Cardiac ventricle fibroblast (primary cell): ENCODE results near the gene YBX2. TPM values are rescaled to one million over a fixed set of nuclear protein-coding genes. Genes with fewer than 3 reads are reported as not detected.

ENCODE experiments used
- total RNA-seq: library from RNA; depleted of rRNA; stranded (reverse); fragments of >200 nt; gene quantifications from 2 replicates; pipeline ENCODE4 v1.2.3, GENCODE V29; 2015

The YBX2 gene
- total RNA-seq = 0.06 TPM in 1 of 2 replicates, not detected in the other

GRCh38 chr17:7294614-7295153 is at the start of gene YBX2:
Gene YBX2, minus strand, starts transcription at chr17:7294639. Its CDS starts 139 bp downstream, at chr17:7294500.

GRCh38 chr17:7336240-7337175 is 42.1 kb upstream of the YBX2 start, which contains the start of gene ACAP1:
Gene ACAP1, plus strand, starts transcription at chr17:7336529. Its CDS starts 206 bp downstream, at chr17:7336735.

DNA sequence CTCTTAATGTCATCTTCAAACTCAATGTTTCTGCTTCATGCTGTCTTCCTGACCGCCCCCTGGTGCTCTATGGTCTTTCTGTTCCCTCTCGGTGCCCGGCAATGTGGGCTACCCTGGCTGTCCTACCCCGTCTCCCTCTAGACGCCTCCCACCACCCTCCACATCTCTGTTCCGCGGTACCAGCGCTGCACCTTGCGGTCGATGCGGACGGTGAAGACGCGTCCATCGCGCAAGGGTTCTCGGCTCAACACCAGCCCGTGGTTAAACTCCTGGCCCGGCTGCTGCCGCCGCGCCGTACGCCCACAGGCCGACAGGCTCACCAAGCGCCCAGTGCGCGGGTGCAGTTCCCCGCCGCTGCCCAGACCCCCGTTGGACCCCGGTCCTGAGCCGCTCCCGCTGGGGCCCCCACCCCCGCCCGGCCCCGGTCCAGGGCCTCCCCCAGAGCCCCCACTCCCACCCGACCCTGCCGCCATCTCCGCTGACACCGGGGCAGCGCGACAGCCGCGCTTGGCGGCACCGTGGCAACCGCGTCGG is 34.5 kb upstream of the YBX2 start, which contains the start of gene NEURL4:
NEURL4 (minus strand) TSS at position 496 of the 534 bp plus-strand sequence; CDS start at position 473, 23 bp downstream.

GRCh38 chr17:7314719-7315569 is 20.5 kb upstream of the YBX2 start, which contains the start of gene GPS2:
Gene GPS2, minus strand, starts transcription at chr17:7315360. Its CDS starts 308 bp downstream, at chr17:7315052.

GRCh38 chr17:7306911-7307685 is 12.7 kb upstream of the YBX2 start, which contains the start of gene EIF5A:
Gene EIF5A, plus strand, starts transcription at chr17:7307628. Its CDS starts 2,008 bp downstream, at chr17:7309636.

DNA sequence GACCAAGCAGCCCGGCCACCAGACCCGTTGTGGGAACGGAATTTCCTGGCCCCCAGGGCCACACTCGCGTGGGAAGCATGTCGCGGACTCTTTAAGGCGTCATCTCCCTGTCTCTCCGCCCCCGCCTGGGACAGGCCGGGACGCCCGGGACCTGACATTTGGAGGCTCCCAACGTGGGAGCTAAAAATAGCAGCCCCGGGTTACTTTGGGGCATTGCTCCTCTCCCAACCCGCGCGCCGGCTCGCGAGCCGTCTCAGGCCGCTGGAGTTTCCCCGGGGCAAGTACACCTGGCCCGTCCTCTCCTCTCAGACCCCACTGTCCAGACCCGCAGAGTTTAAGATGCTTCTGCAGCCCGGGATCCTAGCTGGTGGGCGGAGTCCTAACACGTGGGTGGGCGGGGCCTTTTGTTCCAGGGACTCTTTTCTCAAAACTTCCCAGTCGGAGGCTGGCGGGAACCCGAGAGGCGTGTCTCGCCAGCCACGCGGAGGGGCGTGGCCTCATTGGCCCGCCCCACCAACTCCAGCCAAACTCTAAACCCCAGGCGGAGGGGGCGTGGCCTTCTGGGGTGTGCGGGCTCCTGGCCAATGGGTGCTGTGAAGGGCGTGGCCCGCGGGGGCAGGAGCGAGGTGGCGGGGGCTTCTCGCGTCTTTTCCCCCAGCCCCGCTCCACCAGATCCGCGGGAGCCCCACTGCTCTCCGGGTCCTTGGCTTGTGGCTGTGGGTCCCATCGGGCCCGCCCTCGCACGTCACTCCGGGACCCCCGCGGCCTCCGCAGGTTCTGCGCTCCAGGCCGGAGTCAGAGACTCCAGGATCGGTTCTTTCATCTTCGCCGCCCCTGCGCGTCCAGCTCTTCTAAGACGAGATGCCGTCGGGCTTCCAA is 13.1 kb downstream of the YBX2 start, which contains the start of gene SLC2A4:
SLC2A4 (plus strand) TSS at position 645 of the 879 bp plus-strand sequence; CDS start at position 862, 217 bp downstream.

DNA sequence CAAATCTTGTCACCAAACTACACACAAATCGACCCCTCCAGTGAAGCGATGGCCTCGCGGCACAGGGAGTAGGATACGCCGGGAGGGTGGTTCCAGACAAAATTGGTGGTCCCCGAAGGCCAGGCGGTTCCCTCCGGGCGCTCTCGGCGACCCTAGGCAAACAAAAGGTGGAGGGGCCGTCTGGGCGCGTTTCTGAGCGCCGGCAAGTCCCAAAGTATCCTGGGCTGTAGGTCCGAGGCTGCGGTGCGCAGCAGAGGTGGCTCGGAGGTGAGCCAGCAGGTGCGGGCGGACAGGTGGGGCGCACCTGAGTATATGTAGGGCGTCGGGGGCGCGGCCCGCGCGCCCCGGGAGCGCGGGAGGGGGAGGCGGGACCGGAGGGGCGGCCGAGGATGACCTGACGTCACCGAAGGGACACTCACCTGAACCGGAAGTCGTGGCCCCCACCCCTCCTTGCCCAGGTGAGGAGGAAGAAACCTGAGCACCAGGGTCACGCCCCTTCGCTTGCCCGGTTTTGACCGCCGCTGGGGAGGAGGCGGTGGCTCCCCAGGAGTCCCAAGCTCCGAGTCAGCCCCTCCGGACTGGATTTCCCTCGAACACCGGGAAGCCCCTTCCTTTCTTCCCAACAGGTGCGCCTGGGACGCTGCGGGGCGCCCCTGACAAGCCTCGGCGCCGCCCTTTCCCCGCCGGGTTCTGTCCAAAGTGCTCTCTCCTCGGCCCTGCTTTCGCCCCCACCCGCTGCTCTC is 32.1 kb downstream of the YBX2 start, which contains the start of gene CLDN7:
CLDN7 (minus strand) TSS at position 287 of the 743 bp plus-strand sequence. CDS start 435 bp downstream, outside the sequence.

GRCh38 chr17:7252176-7253043 is 42.0 kb downstream of the YBX2 start, which contains the start of gene ELP5:
Gene ELP5, plus strand, starts transcription at chr17:7252215. Its CDS starts 336 bp downstream, at chr17:7252551.

GRCh38 chr17:7251661-7252175 is 42.7 kb downstream of the YBX2 start, which contains the start of gene CTDNEP1:
Gene CTDNEP1, minus strand, starts transcription at chr17:7251734. Its CDS starts 438 bp downstream, at chr17:7251296.

DNA sequence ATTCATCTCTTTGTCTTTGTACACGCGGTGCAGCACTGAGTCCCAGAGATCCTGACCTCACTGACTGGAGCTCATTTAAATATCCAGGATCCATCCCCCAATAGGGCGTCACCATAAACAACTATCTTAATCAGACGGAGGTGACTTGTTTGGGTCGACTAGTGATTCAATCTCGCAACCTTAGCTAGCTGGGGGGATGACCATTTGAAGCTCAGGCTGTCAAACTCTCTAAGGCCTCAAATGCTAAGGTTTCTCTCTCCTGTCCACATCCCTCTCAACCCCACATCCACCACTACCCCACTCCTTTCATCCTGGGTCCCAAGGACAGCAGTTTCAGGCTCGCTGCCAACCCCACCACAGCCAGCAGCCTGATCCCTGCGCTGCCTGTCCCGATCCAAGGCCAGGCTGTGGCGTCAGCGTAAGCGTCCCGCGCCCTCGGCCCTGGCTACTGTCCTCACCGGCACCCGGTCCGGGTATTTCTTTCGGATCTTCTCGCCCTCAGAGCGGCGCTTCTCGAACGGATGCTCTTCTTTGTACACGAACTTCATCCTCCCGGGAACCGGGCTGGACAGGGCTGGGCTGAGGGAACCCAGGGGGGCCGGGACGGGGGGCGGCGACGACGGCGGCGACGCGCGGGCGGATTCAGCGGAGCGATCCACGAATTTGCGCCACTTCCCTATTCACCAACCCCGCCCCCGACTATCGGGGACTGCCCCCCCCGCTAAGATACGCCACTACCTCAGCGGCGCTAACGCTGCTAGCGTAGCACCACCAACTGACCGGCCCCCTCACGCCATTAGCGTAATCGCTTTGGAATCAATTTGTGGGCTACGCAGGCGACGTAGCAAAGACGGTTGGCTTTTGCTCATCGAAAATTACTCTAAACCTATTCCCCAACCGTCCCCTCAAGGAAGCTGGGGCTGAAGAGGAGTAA is 52.4 kb downstream of the YBX2 start, which contains the start of gene GABARAP:
GABARAP (minus strand) TSS at position 667 of the 934 bp plus-strand sequence; CDS start at position 548, 119 bp downstream.

DNA sequence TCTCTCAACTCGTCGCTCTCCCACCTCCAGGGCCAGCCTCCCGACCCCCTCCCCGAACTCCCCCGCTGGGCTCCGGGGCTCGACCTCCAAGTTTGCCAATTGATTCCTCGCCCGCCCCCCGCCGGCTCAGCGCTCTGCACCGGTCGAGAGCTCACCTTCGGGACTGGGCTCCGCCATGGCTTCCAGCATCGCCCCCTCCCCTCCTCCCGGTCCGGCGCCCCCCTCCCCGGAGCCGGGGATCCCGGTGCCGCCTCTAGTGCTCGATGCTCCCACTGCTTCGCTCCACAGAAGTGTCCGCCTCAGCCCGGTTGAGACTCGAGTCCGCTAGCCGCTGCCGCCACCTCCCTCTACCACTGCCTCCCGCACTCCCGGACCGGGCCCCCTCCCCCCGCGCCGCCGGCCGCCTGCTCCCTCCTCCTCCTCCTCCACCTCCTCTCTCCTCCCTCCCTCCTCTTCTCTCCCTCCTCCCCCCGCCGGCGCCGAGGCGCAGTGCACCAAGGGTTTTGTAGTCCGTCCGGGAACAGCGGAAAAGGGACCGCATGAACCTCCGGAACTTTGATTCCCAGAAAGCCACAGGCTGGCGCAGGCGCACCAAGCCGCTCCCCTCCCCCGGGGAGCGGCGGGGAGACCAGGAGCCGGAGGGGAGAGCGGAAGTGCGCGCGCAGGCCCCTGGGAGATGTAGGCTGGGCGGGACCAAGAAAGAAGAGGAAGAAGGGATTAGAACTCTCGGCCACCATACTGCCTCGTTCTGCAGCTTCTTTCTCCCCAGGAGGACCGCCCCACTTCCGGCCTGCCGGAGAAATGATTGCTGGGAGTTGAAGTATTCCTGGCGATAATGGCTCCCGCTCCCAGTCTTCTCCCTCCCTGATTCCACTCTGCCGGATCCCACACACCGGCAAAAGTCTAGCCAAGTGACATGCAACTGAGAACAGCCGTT is 55.1 kb downstream of the YBX2 start, which contains the start of gene PHF23:
PHF23 (minus strand) TSS at position 367 of the 937 bp plus-strand sequence; CDS start at position 189, 178 bp downstream.

